Aorta (tissue), 5 donors: ENCODE results near the gene INTS1. TPM values are rescaled to one million over a fixed set of nuclear protein-coding genes. Genes with fewer than 3 reads are reported as not detected.
A peak's percentile ranks its signal among the peaks of the same experiment; 100 is the strongest.

ENCODE experiments used
- ATAC-seq: fragments of 200-7000 bp; cut with Tn5 transposase; one replicate; pipeline ENCODE4 v1.9.1; 2022; ENCODE audit warnings: moderate library complexity; ENCODE audit not compliant: low FRiP score
- DNase-seq, 2 donors: peaks; one replicate each; pipeline ENCODE4 v3.0.0-alpha.2; 2020
- H3K27ac ChIP-seq, 2 donors: one replicate each; pipeline ENCODE4 v1.5.1; 2013; ENCODE audit warnings: low read length in 2 of 2, mild to moderate bottlenecking in 2 of 2, moderate library complexity in 2 of 2, control low read depth in 1 of 2, inconsistent platforms in 1 of 2, low read depth in 1 of 2
- H3K27me3 ChIP-seq, 2 donors: one replicate each; pipeline ENCODE4 v1.6.1; 2013; ENCODE audit warnings: control low read depth in 1 of 2, low read length in 1 of 2, mild to moderate bottlenecking in 1 of 2, moderate library complexity in 1 of 2; ENCODE audit not compliant: insufficient read depth in 2 of 2, control insufficient read depth in 1 of 2
- H3K36me3 ChIP-seq, 2 donors: one replicate each; pipeline ENCODE4 v1.6.1; 2013; ENCODE audit warnings: control low read depth in 1 of 2, low read length in 1 of 2, mild to moderate bottlenecking in 1 of 2; ENCODE audit not compliant: insufficient read depth in 2 of 2, control insufficient read depth in 1 of 2
- H3K4me1 ChIP-seq, 2 donors: one replicate each; pipeline ENCODE4 v1.6.1; 2013; ENCODE audit warnings: low read length in 2 of 2, control low read depth in 1 of 2, mild to moderate bottlenecking in 1 of 2, moderate library complexity in 1 of 2; ENCODE audit not compliant: insufficient read depth in 2 of 2, control insufficient read depth in 1 of 2
- H3K4me3 ChIP-seq, 2 donors: one replicate each; pipeline ENCODE4 v1.5.1; 2013; ENCODE audit warnings: low read length in 2 of 2, control low read depth in 1 of 2, mild to moderate bottlenecking in 1 of 2
- H3K9me3 ChIP-seq: one replicate; pipeline ENCODE4 v1.6.1; 2013; ENCODE audit warnings: mild to moderate bottlenecking, low read length; ENCODE audit not compliant: control insufficient read depth
- WGBS, 2 donors: extraction: QIAGEN DNeasy Blood & Tissue Kit; methylation state at CpG; one replicate each; pipeline ENCODE4 v1.1.7; 2013; 5-methylcytosine and 5-hydroxymethylcytosine counted together
- intact Hi-C, 2 donors: fragments of 100-400 bp; cut with DNase I; formaldehyde crosslinking; loops; one replicate each; pipeline versions ENCODE4 v1.14.2 to v1.15.0; 2022
- polyA plus RNA-seq, 2 donors: library from polyadenylated mRNA; stranded (reverse); fragments of 200-250 nt; gene quantifications; one replicate each; pipeline ENCODE4 v1.2.3, GENCODE V29; 2013
- total RNA-seq, 2 donors: library from RNA; stranded (reverse); fragmentation: NEBNext Ultra II Directional; extraction: Animal tissue kit (Norgen Biotek cat#: 25700); gene quantifications; one replicate each; pipeline ENCODE4 v1.2.1, GENCODE V29; 2021
- donor health status: healthy with polysubstance abuse.
- donor health status: Bipolar disorder and iron deficiency.
- donor health status: DM: no; HTN: no; CAD: no.
- donor health status: DM: no; HTN: no; CAD: no.
- donor health status: DM: yes; HTN: yes; CAD: no.

INTS1 gene
- total and polyA plus RNA-seq, 4 donors = 17.2 to 109 (median 67.2) TPM

DNA sequence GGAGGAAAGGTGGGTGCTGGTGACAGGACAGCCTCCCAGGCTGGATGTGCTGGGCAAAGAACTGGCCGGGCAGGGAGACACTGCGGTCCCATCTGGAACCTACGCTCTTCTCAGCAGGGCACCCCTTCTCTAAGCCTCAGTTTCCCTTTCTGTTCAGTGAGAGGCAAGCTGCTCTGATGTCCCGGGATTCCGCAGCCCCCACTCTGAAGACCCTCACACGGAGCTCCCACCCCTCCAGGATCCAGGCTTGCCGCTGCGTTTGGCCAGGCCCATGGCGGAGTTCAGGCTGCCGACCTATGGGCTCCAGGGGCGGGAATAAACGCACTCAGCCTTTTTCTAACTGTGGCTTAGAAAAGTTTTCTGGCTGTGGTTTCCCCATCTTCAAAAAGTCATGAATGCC lies 10.2 kb upstream of the INTS1 start:
- WGBS, 2 donors = 93% methylated on average over 12 of the region's 12 CpGs
- Histone ChIP-seq H3K4me1 (no peaks in the 10 kb centered on the region), H3K9me3 (no peaks in the 10 kb centered on the region), H3K27ac (no peak overlapping the region), H3K27me3 (no peaks in the 10 kb centered on the region), H3K36me3 (no peaks in the 10 kb centered on the region), H3K4me3 (no peak overlapping the region)
- ATAC-seq = no peak
- DNase-seq = no peak
- intact Hi-C loops = loop anchor here in 1 of 2 donors (5.0 kb wide), 1 partner anchor 58 kb away; the partner anchor contains the start of gene PSMG3

DNA sequence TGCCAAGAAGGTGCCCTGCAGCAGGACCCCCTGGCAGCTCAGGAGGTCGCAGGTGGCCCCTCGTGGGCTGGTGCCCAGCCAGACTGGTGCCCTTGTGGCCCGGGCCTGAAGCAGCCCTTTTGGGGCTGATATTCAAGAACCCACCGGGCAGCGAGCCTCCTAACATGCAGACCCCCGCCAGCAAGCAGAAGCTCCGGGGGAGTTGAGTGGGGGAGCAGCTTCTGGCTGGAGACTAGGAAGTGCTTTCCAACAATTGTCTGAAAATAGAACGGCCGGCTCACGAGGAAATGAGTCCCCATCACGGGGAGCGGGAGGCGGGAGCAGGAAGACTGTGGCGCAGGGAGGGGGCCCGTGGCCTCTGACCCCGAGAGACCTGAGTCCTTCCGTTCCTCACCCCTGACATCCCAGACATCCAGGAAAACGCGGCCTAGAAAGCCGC lies 9.5 kb upstream of the INTS1 start:
- DNase-seq (peak; percentile 85 to 88), ATAC-seq (peak; percentile 73)
- intact Hi-C loops = loop anchor here in 1 of 2 donors (5.0 kb wide), 1 partner anchor 59 kb away; the partner anchor contains the start of gene PSMG3
- Histone ChIP-seq H3K4me1 (no peaks in the 10 kb centered on the region), H3K27me3 (no peaks in the 10 kb centered on the region), H3K27ac (peak overlapping the region; percentile 51 to 100), H3K4me3 (no peak overlapping the region), H3K36me3 (no peaks in the 10 kb centered on the region), H3K9me3 (no peaks in the 10 kb centered on the region)
- WGBS, 2 donors = 6 to 11% methylated on average over 20 of the region's 20 CpGs

DNA sequence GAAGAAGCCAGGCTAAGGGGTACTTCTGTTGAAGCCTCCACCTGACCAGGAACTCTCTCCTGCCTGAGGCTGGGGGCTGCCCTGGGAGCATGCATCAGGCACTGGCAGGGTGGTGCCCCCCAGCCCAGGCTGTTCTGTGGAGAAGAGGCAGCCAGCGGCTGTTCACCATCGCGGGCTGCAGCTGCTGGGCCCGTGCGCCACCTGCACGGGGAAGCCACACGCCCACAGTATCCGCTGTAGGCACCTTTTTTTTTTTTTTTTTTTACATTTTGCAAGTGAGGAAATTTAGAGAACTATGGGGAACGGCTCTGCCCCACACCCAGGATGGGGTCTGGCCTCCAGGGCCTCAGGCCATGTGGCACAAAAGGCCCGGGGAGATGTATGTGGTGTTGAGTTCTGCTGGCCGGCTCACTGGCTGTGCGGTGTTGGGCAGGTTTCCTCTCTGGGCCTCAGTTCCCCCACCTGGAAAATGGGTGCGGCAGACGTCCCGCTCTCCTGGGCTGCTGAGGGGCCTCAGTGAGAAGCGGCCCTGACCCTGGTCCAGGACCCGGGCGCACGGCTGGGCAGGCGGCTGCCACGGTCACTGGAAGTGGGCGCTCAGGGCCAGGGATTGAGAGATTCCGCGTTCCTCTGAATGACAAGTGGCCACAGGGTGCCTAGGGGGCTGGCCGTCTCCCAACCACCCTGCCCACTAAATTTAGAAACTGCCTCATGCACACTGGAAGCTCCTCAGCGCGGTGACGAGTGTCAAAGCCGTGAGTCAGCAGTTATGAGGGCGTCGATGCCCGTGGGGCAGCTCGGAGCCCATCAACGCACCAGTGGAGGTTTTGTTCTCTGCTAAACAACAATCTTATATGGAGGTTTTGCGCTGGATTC lies 8.8 kb upstream of the INTS1 start:
- Histone ChIP-seq H3K27ac (peak overlapping the region; percentile 51 to 100), H3K27me3 (no peaks in the 10 kb centered on the region), H3K4me1 (no peaks in the 10 kb centered on the region), H3K36me3 (no peaks in the 10 kb centered on the region), H3K4me3 (no peak overlapping the region), H3K9me3 (no peaks in the 10 kb centered on the region)
- intact Hi-C loops = loop anchor here in 1 of 2 donors (5.0 kb wide), 1 partner anchor 59 kb away; the partner anchor contains the start of gene PSMG3
- ATAC-seq = peak; percentile 93
- peak; percentile 95 for DNase-seq
- 21 to 22% methylated on average over 34 to 35 of the region's 35 CpGs for WGBS, 2 donors

DNA sequence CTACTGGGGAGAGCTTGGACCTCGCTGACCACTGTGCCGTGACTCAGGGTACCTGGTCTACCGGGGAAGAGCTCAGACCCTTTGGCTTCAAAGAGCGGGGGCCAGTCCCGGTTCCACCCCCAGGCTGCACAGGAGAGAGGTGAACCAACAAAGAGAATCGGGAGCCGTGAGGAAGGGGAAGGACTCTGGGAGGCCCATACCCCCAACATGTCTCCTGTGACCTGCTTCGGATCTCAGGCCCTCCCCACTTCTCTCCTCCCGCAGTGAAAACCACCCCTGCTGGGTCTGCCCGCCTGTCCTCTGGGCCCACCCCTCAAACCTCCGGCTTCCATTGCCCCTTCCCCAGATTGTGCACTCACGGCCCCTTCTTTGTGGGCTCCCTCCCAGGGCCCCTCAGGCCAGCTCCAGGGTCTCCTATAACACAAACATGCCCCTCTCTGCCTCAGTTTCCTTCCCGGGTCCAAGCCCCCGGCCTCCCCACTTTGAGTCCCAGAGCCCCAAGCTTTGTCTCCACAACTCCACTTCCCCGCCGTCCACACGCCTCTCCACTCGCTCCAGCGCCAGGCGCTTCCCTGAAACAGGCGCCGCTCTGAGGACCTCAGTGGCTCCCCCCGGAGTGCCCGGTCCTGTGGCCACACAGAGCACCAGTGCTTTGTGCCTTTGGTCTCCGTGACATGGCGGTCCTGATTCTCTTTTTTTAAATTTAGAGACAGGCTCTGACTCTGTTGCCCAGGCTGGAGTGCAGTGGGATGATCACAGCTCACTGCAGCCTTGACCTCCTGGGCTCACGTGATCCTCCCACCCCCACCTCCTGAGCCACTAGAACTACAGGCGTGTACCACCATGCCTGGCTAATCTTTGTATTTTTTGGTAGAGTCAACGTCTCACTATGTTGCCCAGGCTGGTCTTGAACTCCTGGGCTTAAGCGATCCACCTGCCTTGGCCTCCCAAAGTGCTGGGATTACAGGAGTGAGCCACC lies 7.5 kb upstream of the INTS1 start:
- Histone ChIP-seq H3K9me3 (no peaks in the 10 kb centered on the region), H3K4me1 (no peaks in the 10 kb centered on the region), H3K27ac (no peak overlapping the region), H3K4me3 (no peak overlapping the region), H3K27me3 (no peaks in the 10 kb centered on the region), H3K36me3 (no peaks in the 10 kb centered on the region)
- WGBS, 2 donors = 91% methylated on average over 28 to 30 of the region's 30 CpGs
- intact Hi-C loops = loop anchor here in 1 of 2 donors (5.0 kb wide), 1 partner anchor 61 kb away; the partner anchor contains the start of gene PSMG3
- ATAC-seq = no peak
- DNase-seq = peak in 1 of 2 donors; percentile 40

DNA sequence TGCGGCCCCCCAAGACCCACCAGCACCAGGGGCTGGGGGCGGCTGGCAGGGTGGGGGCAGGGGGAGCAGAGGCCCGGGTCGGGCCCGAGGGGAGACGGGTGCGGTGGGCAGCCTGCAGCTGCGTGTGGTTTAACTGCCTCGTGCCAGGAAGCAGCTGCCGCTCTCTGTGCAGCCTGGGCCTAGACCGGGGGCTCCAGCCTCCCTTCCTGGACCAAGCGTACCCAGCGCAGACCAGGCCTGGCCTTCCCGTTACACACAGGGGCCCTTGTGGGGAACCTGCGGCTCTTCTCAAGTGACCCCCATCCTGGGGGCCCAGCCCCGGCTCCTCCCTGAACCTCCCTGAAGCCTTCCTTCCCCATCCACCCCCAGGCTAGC lies 6.6 kb upstream of the INTS1 start:
- Histone ChIP-seq H3K27ac (no peak overlapping the region), H3K36me3 (no peaks in the 10 kb centered on the region), H3K9me3 (no peaks in the 10 kb centered on the region), H3K4me3 (no peak overlapping the region), H3K27me3 (no peaks in the 10 kb centered on the region), H3K4me1 (no peaks in the 10 kb centered on the region)
- WGBS, 2 donors = 87 to 93% methylated on average over 12 to 16 of the region's 16 CpGs
- peak in 1 of 2 donors; percentile 50 for DNase-seq
- no peak for ATAC-seq
- intact Hi-C loops = loop anchor here in 1 of 2 donors (5.0 kb wide), 1 partner anchor 62 kb away; the partner anchor contains the start of gene PSMG3

DNA sequence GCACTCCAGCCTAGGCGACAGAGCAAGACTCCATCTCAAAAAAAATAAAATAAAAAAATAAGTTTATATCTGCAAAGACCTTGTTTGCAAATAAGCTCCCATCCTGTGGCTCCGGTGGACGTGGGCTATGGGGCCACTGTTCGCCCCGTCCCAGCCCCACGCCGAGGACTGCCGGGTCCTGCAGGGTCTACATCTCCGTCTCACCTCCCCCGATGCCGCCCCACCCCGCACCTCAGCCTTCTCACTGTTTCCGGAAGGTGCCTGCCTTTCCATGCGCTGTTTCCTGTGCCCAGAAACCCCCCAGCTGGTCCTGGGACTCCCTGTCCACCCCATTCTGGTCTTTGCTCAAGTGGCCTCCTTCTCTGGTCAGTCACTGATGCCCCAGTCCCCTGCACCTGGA lies 5.0 kb upstream of the INTS1 start:
- 94% methylated on average over 14 of the region's 14 CpGs for WGBS, 2 donors
- intact Hi-C loops = loop anchor here in 1 of 2 donors (5.0 kb wide), 1 partner anchor 33 kb away; no protein-coding TSS in a partner anchor
- peak in 1 of 2 donors; percentile 45 for DNase-seq

DNA sequence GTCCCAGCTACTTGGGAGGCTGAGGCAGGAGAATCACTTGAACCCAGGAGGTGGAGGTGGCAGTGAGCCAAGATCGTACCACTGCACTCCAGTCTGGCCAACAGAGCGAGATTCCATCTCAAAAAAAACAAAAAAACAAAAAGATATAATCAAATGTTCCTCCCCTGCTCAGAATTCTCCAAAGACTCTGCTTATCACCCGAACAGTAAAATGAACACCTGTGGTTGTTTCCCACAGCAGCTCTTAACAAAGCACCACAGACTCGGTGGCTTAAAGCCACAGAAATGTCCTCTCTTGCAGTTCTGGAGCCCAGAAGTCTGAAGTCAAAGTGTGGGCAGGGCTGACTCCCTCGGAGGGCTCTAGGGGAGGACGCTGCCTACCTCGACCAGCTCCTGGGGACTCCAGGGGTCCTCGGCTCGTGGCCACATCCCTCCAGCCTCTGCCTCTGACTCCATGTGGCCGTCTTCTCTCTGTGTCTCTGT lies 4.1 kb upstream of the INTS1 start:
- no peak for ATAC-seq
- intact Hi-C loops = loop anchor here in 1 of 2 donors (5.0 kb wide), 1 partner anchor 34 kb away; no protein-coding TSS in a partner anchor
- 77 to 83% methylated on average over 10 of the region's 10 CpGs for WGBS, 2 donors

More for the DNA sequence above, 5.0 kb upstream of the INTS1 start:
- Histone ChIP-seq H3K4me1 (no peaks in the 10 kb centered on the region), H3K4me3 (no peak overlapping the region), H3K27me3 (no peaks in the 10 kb centered on the region), H3K9me3 (no peaks in the 10 kb centered on the region), H3K27ac (no peak overlapping the region), H3K36me3 (no peaks in the 10 kb centered on the region)
- ATAC-seq = no peak

More for the DNA sequence above, 4.1 kb upstream of the INTS1 start:
- DNase-seq = no peak
- no peaks in the 10 kb centered on the region for H3K27me3 ChIP-seq
- H3K27ac ChIP-seq = no peak overlapping the region
- no peaks in the 10 kb centered on the region for H3K9me3 ChIP-seq
- H3K4me3 ChIP-seq = no peak overlapping the region
- H3K36me3 ChIP-seq = no peaks in the 10 kb centered on the region
- H3K4me1 ChIP-seq = no peaks in the 10 kb centered on the region
